ENCODE data around the gene OR2T1. TPM values are rescaled to one million over a fixed set of nuclear protein-coding genes. Genes with fewer than 3 reads are reported as not detected.

Gene OR2T1
- total and polyA plus RNA-seq, 2 of the 8 experiments (the other 6 are each of a cell fraction or from before 2014, with no cell fraction given): not detected

DNA sequence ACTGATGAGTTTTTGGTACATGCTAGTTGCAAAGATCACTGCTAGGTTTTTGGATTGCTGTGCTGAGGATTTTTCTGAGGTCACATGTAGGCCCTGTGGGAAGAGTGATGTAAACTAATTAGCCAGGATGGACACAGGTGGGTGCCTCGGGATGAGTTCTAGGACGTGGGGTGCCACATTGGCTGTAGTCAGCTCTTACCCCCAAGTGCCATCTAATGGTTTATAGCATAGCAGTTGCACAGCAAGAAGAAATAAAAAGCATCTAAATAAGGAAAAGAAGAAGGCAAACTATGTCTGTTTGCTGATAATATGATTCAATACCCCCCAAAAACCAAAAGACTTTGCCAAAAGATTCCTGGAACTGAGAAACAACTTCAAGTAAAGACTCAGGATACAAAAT, 9.8 kb upstream of the OR2T1 start:
- TF ChIP-seq TBP (IDR thresholded peaks at IDR 0.05; ENCODE audit: low read depth, low read length) (no peak), BCL11A (IDR thresholded peaks at IDR 0.05; ENCODE audit: low read depth in 2 of 2, low read length in 2 of 2) (no peak), EZH2 (IDR thresholded peaks at IDR 0.05; ENCODE audit: low read depth, low read length, severe bottlenecking) (no peak), GABPA (IDR thresholded peaks at IDR 0.05; ENCODE audit: borderline replicate concordance, insufficient read depth, low read length) (no peak)
- TF ChIP-seq, protein P1, sequence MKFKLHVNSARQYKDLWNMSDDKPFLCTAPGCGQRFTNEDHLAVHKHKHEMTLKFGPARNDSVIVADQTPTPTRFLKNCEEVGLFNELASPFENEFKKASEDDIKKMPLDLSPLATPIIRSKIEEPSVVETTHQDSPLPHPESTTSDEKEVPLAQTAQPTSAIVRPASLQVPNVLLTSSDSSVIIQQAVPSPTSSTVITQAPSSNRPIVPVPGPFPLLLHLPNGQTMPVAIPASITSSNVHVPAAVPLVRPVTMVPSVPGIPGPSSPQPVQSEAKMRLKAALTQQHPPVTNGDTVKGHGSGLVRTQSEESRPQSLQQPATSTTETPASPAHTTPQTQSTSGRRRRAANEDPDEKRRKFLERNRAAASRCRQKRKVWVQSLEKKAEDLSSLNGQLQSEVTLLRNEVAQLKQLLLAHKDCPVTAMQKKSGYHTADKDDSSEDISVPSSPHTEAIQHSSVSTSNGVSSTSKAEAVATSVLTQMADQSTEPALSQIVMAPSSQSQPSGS (IDR thresholded peaks at IDR 0.05; ENCODE audit: low read length): no peak
- Histone ChIP-seq H2AK5ac (ENCODE audit: low read depth, low read length) (no peak overlapping the region), H3K79me2 (ENCODE audit: control insufficient read depth in 1 of 2, insufficient read depth in 2 of 2, low read length in 2 of 2) (no peaks in the 10 kb centered on the region), H2BK15ac (ENCODE audit: low read length) (no peak overlapping the region), H3K56ac (replicated peaks; ENCODE audit: insufficient read length, low read depth, low read length) (no peak overlapping the region), H3K23ac (ENCODE audit: insufficient read length) (no peak overlapping the region), H4K91ac (replicated peaks; ENCODE audit: insufficient read length, low read length) (no peak overlapping the region), H2BK120ac (replicated peaks; ENCODE audit: low read depth, low read length) (no peak overlapping the region), H3K18ac (ENCODE audit: extremely low read depth, low read length) (no peak overlapping the region), H2AFZ (ENCODE audit: low read length) (no peak overlapping the region), H4K8ac (ENCODE audit: extremely low read depth, insufficient read depth, low read length) (no peak overlapping the region), H2BK5ac (ENCODE audit: low read depth, low read length) (no peak overlapping the region), H3K4me2 (ENCODE audit: insufficient read depth in 1 of 2, low read depth in 2 of 2, low read length in 2 of 2) (no peak overlapping the region), H3K79me1 (ENCODE audit: low read depth, low read length) (no peaks in the 10 kb centered on the region), H3K23me2 (ENCODE audit: low read depth, low read length) (no peaks in the 10 kb centered on the region), H4K5ac (ENCODE audit: insufficient read length, low read depth, low read length) (no peak overlapping the region), H3K27me3 (replicated peaks in 1 of 4; ENCODE audit: control insufficient read depth in 3 of 4, extremely low read depth in 1 of 4, insufficient read depth in 3 of 4, low read length in 3 of 4) (no peaks in the 10 kb centered on the region), H3K4me1 (replicated peaks in 1 of 4; ENCODE audit: control insufficient read depth in 3 of 4, insufficient read depth in 4 of 4, low read length in 3 of 4) (no peaks in the 10 kb centered on the region), H3K14ac (ENCODE audit: insufficient read length) (no peak overlapping the region), H3K36me3 (ENCODE audit: control insufficient read depth in 2 of 4, insufficient read depth in 4 of 4, low read length in 3 of 4) (no peaks in the 10 kb centered on the region), H3K4me3 (ENCODE audit: extremely low read depth in 1 of 4, insufficient read depth in 2 of 4, low read depth in 3 of 4, low read length in 4 of 4) (no peak overlapping the region), H3K9ac (replicated peaks in 1 of 4; ENCODE audit: extremely low read depth in 1 of 4, low read depth in 3 of 4, low read length in 3 of 4) (no peak overlapping the region), H3K4ac (replicated peaks; ENCODE audit: insufficient read length, low read depth, low read length) (no peak overlapping the region), H3K27ac (ENCODE audit: low read depth, low read length) (no peak overlapping the region), H2BK12ac (ENCODE audit: low read depth, low read length) (no peak overlapping the region), H4K20me1 (replicated peaks in 1 of 2; ENCODE audit: control insufficient read depth in 1 of 2, insufficient read depth in 2 of 2, low read length in 2 of 2) (no peaks in the 10 kb centered on the region), H2BK20ac (ENCODE audit: low read length) (no peak overlapping the region), H3K9me3 (ENCODE audit: insufficient read depth in 2 of 2, low read depth in 1 of 2, low read length in 1 of 2) (peaks cover 55 to 58% of the 10 kb centered on the region in 2 experiments)
- POLR2A ChIA-PET (ENCODE audit: partially characterized antibody): no interaction called here
- no peak for FAIRE-seq
- no peak for DNase-seq (ENCODE audit: low read depth in 1 of 2, low spot score in 2 of 2)
- CTCF ChIA-PET (ENCODE audit: partially characterized antibody): no interaction called here
- WGBS, 2 experiments (ENCODE audit: extremely low coverage in 1 of 2, insufficient coverage in 1 of 2, insufficient read length in 1 of 2, insufficient replicate concordance in 2 of 2, low coverage in 1 of 2, low lambda C conversion rate in 2 of 2, missing lambda C conversion rate in 1 of 2): 68% methylated on average over 2 of the region's 2 CpGs; no CpG with 5 or more reads in 1 of the 2 experiments
